ENCODE measurements around the gene SRSF10.

Gene SRSF10

GRCh38 chr1:23930270-23930669, 49.9 kb downstream of the SRSF10 start:
- TF ChIP-seq CTCF (IDR thresholded peaks at IDR 0.05; ENCODE audit: low read depth, low read length), result no peak
- H3K4me3 ChIP-seq (replicated peaks in 1 of 2; ENCODE audit: low read depth in 2 of 2, low read length in 2 of 2), result no peak overlapping the region
- no peak for DNase-seq (ENCODE audit: low read depth in 2 of 2)

- no peak overlapping the region for H3K4me3 ChIP-seq (replicated peaks in 1 of 2; ENCODE audit: low read depth in 2 of 2, low read length in 2 of 2)
- DNase-seq (ENCODE audit: low read depth in 2 of 2), result no peak
- TF ChIP-seq CTCF (IDR thresholded peaks at IDR 0.05; ENCODE audit: low read depth, low read length), result no peak
Measured at GRCh38 chr1:23928789-23929188, 51.3 kb downstream of the SRSF10 start.

GRCh38 chr1:23927097-23927496, 53.0 kb downstream of the SRSF10 start:
- no peak for DNase-seq (ENCODE audit: low read depth in 2 of 2)
- no peak overlapping the region for H3K4me3 ChIP-seq (replicated peaks in 1 of 2; ENCODE audit: low read depth in 2 of 2, low read length in 2 of 2)
- TF ChIP-seq CTCF (IDR thresholded peaks at IDR 0.05; ENCODE audit: low read depth, low read length), result no peak

GRCh38 chr1:23925279-23925678, 54.8 kb downstream of the SRSF10 start:
- no peak overlapping the region for H3K4me3 ChIP-seq (replicated peaks in 1 of 2; ENCODE audit: low read depth in 2 of 2, low read length in 2 of 2)
- TF ChIP-seq CTCF (IDR thresholded peaks at IDR 0.05; ENCODE audit: low read depth, low read length), result no peak
- no peak for DNase-seq (ENCODE audit: low read depth in 2 of 2)

GRCh38 chr1:23924601-23925000, 55.5 kb downstream of the SRSF10 start:
- no peak for TF ChIP-seq CTCF (IDR thresholded peaks at IDR 0.05; ENCODE audit: low read depth, low read length)
- H3K4me3 ChIP-seq (replicated peaks in 1 of 2; ENCODE audit: low read depth in 2 of 2, low read length in 2 of 2), result no peak overlapping the region
- no peak for DNase-seq (ENCODE audit: low read depth in 2 of 2)

GRCh38 chr1:23923592-23924499, 56.3 kb downstream of the SRSF10 start:
- no peak overlapping the region for H3K4me3 ChIP-seq (replicated peaks in 1 of 2; ENCODE audit: low read depth in 2 of 2, low read length in 2 of 2)
- TF ChIP-seq CTCF (IDR thresholded peaks at IDR 0.05; ENCODE audit: low read depth, low read length), result no peak
- peak in 1 of 2 donors; percentile 25 for DNase-seq (ENCODE audit: low read depth in 2 of 2)

Data from cardiac fibroblast (primary cell).